ENCODE measurements around the gene SNRNP200.

DNA sequence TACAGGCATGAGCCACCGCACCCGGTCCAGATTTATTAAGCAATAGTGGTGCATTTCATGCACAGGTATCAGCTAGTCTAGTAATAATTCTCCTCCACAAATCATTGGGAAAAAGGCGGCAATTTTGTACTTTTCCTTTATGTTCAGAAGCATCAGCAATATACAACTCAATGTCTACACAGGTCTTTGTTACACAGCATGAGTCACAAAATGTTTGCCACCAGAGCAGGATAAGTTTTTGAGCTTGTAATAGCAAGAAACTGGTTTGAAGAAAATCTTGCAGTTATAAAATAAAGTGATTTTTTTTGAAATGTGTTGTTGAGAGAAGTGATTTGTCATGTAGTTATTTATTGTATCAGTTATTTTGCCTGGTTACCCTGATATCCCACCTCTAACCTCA is 15.0 kb upstream of the SNRNP200 start:
- TF ChIP-seq, protein P1, sequence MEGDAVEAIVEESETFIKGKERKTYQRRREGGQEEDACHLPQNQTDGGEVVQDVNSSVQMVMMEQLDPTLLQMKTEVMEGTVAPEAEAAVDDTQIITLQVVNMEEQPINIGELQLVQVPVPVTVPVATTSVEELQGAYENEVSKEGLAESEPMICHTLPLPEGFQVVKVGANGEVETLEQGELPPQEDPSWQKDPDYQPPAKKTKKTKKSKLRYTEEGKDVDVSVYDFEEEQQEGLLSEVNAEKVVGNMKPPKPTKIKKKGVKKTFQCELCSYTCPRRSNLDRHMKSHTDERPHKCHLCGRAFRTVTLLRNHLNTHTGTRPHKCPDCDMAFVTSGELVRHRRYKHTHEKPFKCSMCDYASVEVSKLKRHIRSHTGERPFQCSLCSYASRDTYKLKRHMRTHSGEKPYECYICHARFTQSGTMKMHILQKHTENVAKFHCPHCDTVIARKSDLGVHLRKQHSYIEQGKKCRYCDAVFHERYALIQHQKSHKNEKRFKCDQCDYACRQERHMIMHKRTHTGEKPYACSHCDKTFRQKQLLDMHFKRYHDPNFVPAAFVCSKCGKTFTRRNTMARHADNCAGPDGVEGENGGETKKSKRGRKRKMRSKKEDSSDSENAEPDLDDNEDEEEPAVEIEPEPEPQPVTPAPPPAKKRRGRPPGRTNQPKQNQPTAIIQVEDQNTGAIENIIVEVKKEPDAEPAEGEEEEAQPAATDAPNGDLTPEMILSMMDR (optimal IDR thresholded peaks at IDR 0.05 in 1 of 3, IDR thresholded peaks at IDR 0.05 in 1 of 3, conservative IDR thresholded peaks at IDR 0.05 in 1 of 3; ENCODE audit: extremely low read depth in 1 of 3, insufficient read depth in 2 of 3, low read length in 3 of 3), result no peak
- TF ChIP-seq EZH2 (IDR thresholded peaks at IDR 0.05; ENCODE audit: low read length), result no peak
